ENCODE measurements around the gene AK5.

Gene AK5

GRCh38 chr1:77468949-77469710, 187.3 kb downstream of the AK5 start:
- DNase-seq (ENCODE audit: low read depth in 2 of 2), result peak; percentile 23 to 26
- no peak overlapping the region for H3K4me3 ChIP-seq (replicated peaks in 1 of 2; ENCODE audit: low read depth in 2 of 2, low read length in 2 of 2)
- TF ChIP-seq CTCF (IDR thresholded peaks at IDR 0.05; ENCODE audit: low read depth, low read length), result no peak

DNA sequence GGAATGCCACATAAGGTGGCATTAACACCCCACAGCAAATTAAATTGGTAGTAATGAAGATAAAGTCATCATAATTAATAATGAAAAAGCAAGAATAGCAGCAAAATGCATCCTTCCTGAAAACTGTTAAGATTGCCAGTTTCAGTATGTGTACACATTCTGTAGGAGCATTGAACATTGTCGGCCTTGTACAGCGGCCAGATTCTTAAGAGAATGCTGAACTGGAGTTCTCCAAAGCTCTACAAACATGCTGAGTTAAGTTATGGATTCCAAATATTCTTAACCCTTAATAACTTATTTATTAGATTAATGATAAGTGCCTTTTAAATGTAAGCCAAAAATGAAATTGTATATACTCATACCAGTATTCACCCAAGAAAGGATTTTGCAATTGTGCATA, 189.9 kb downstream of the AK5 start:
- DNase-seq (ENCODE audit: low read depth in 2 of 2), result no peak
- no peak for TF ChIP-seq CTCF (IDR thresholded peaks at IDR 0.05; ENCODE audit: low read depth, low read length)
- H3K4me3 ChIP-seq (replicated peaks in 1 of 2; ENCODE audit: low read depth in 2 of 2, low read length in 2 of 2), result no peak overlapping the region

DNA sequence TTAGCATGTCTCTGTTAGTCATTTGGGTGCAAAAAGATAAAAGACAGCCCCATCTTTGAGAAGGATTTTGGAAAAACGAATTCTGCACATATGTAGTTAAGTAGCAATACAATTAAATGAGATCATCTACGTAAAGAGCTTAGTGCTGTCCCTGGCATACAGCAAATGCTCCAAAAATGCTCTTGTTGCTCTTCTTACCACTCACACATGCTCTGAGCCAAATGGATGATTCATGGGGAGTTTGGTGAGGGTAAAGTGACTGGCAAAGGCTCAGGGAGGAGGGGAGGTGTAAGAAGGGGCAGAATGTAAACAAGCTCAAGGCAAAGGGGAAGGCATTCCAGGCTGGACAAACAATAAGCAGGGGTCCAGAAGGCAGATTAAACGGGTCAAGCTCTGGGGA, 191.9 kb downstream of the AK5 start:
- no peak for TF ChIP-seq CTCF (IDR thresholded peaks at IDR 0.05; ENCODE audit: low read depth, low read length)
- peak; percentile 84 to 87 for DNase-seq (ENCODE audit: low read depth in 2 of 2)
- H3K4me3 ChIP-seq (replicated peaks in 1 of 2; ENCODE audit: low read depth in 2 of 2, low read length in 2 of 2), result no peak overlapping the region

GRCh38 chr1:77475641-77476040, 193.8 kb downstream of the AK5 start:
- TF ChIP-seq CTCF (IDR thresholded peaks at IDR 0.05; ENCODE audit: low read depth, low read length), result no peak
- H3K4me3 ChIP-seq (replicated peaks in 1 of 2; ENCODE audit: low read depth in 2 of 2, low read length in 2 of 2), result no peak overlapping the region
- DNase-seq (ENCODE audit: low read depth in 2 of 2), result peak in 1 of 2 donors; percentile 6

- no peak overlapping the region for H3K4me3 ChIP-seq (replicated peaks in 1 of 2; ENCODE audit: low read depth in 2 of 2, low read length in 2 of 2)
- no peak for TF ChIP-seq CTCF (IDR thresholded peaks at IDR 0.05; ENCODE audit: low read depth, low read length)
- no peak for DNase-seq (ENCODE audit: low read depth in 2 of 2)
These were observed 194.7 kb downstream of the AK5 start for GRCh38 chr1:77476475-77476874.

- no peak overlapping the region for H3K4me3 ChIP-seq (replicated peaks in 1 of 2; ENCODE audit: low read depth in 2 of 2, low read length in 2 of 2)
- DNase-seq (ENCODE audit: low read depth in 2 of 2), result no peak
- no peak for TF ChIP-seq CTCF (IDR thresholded peaks at IDR 0.05; ENCODE audit: low read depth, low read length)
These were observed 202.5 kb downstream of the AK5 start for GRCh38 chr1:77484334-77484733.

DNA sequence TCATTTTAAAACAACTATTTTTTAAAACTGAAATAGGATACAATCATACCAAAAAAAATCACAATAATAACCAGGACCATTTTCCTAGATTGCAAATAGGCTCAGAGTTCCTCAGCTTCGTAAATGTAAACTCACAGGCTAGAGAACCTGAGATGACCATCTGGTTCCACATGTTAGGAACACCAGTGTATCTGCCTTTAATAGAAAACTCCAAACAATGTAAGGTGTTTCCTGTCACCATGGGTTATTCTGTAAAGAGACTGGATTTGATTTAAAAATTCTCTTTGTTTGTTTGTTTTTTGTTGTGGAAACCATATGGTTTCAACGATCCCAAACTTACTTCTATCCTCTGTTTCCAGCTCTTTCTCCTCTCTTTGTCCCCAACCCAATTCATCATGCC, 203.1 kb downstream of the AK5 start:
- no peak for TF ChIP-seq CTCF (IDR thresholded peaks at IDR 0.05; ENCODE audit: low read depth, low read length)
- no peak overlapping the region for H3K4me3 ChIP-seq (replicated peaks in 1 of 2; ENCODE audit: low read depth in 2 of 2, low read length in 2 of 2)
- no peak for DNase-seq (ENCODE audit: low read depth in 2 of 2)
